Right lung (tissue), 5 donors: ENCODE measurements around the gene SMARCA4. TPM values are rescaled to one million over a fixed set of nuclear protein-coding genes. Genes with fewer than 3 reads are reported as not detected.
A peak's percentile ranks its signal among the peaks of the same experiment; 100 is the strongest.
"Not testable (repeated sequence)": the region's sequence is repeated elsewhere in the genome, so short reads cannot be mapped to it uniquely, and the experiment has no call there.

Experiments used
- DNase-seq, 2 donors: peaks; one replicate each; pipeline ENCODE4 v3.0.0-alpha.2; 2013
- polyA plus RNA-seq, 5 donors: library from polyadenylated mRNA; unstranded; fragments of 120-200 nt; gene quantifications; one replicate each; pipeline versions ENCODE4 v1.2.1 to v1.2.3, GENCODE V29; 2013; ENCODE audit warnings: inconsistent platforms in 1 of 5, low replicate concordance in 1 of 5; ENCODE audit not compliant: insufficient read length in 5 of 5, insufficient read depth in 1 of 5

SMARCA4 gene
- polyA plus RNA-seq, 5 donors, result 119 to 173 (median 124) TPM

- no peak for DNase-seq
Observed at GRCh38 chr19:11061952-11062351, 101.1 kb downstream of the SMARCA4 start.

- DNase-seq, result no peak
Observed at GRCh38 chr19:11063434-11063833, 102.6 kb downstream of the SMARCA4 start.

- DNase-seq, result no peak
Observed at GRCh38 chr19:11064831-11065303, 104.0 kb downstream of the SMARCA4 start.

GRCh38 chr19:11066326-11066725 lies 105.5 kb downstream of the SMARCA4 start:
- no peak for DNase-seq

- no peak for DNase-seq
Observed at GRCh38 chr19:11067356-11068113, 106.7 kb downstream of the SMARCA4 start.

GRCh38 chr19:11069561-11069960 lies 108.7 kb downstream of the SMARCA4 start:
- DNase-seq, result no peak

GRCh38 chr19:11070123-11070522 lies 109.3 kb downstream of the SMARCA4 start:
- no peak for DNase-seq

GRCh38 chr19:11073568-11073967 lies 112.7 kb downstream of the SMARCA4 start:
- no peak for DNase-seq

- not testable (repeated sequence) for DNase-seq
Observed at GRCh38 chr19:11076792-11077191, 116.0 kb downstream of the SMARCA4 start.

GRCh38 chr19:11078893-11079292 lies 118.1 kb downstream of the SMARCA4 start:
- no peak for DNase-seq

- DNase-seq, result no peak
Observed at GRCh38 chr19:11079999-11080398, 119.2 kb downstream of the SMARCA4 start.

- DNase-seq, result no peak
Observed at GRCh38 chr19:11087870-11088505, 127.2 kb downstream of the SMARCA4 start.

GRCh38 chr19:11088506-11089253 lies 127.8 kb downstream of the SMARCA4 start:
- DNase-seq, result peak in 1 of 2 donors; percentile 70

- peak; percentile 87 to 91 for DNase-seq
Observed at GRCh38 chr19:11089254-11090013, 128.6 kb downstream of the SMARCA4 start, which contains the start of gene LDLR. Gene LDLR, plus strand, starts transcription at chr19:11089463. Its CDS starts 86 bp downstream, at chr19:11089549.

GRCh38 chr19:11090014-11090263 lies 129.1 kb downstream of the SMARCA4 start:
- DNase-seq, result not testable (repeated sequence)

GRCh38 chr19:11090264-11090996 lies 129.6 kb downstream of the SMARCA4 start:
- DNase-seq, result peak; percentile 92 to 94

- no peak for DNase-seq
Observed at GRCh38 chr19:11090997-11091702, 130.3 kb downstream of the SMARCA4 start.

GRCh38 chr19:11091703-11092153 lies 130.9 kb downstream of the SMARCA4 start:
- DNase-seq, result peak in 1 of 2 donors; percentile 74

GRCh38 chr19:11092181-11092538 lies 131.3 kb downstream of the SMARCA4 start:
- DNase-seq, result no peak

- DNase-seq, result no peak
Observed at GRCh38 chr19:11093689-11094238, 132.9 kb downstream of the SMARCA4 start.
